Measurements from ENCODE around the gene SH2D2A. TPM values are rescaled to one million over a fixed set of nuclear protein-coding genes. Genes with fewer than 3 reads are reported as not detected.

SH2D2A gene
- total and polyA plus RNA-seq, 9 of the 15 experiments (the other 6 are each of a cell fraction or from before 2014, with no cell fraction given): 0.89 to 33.6 (median 6.9) TPM

DNA sequence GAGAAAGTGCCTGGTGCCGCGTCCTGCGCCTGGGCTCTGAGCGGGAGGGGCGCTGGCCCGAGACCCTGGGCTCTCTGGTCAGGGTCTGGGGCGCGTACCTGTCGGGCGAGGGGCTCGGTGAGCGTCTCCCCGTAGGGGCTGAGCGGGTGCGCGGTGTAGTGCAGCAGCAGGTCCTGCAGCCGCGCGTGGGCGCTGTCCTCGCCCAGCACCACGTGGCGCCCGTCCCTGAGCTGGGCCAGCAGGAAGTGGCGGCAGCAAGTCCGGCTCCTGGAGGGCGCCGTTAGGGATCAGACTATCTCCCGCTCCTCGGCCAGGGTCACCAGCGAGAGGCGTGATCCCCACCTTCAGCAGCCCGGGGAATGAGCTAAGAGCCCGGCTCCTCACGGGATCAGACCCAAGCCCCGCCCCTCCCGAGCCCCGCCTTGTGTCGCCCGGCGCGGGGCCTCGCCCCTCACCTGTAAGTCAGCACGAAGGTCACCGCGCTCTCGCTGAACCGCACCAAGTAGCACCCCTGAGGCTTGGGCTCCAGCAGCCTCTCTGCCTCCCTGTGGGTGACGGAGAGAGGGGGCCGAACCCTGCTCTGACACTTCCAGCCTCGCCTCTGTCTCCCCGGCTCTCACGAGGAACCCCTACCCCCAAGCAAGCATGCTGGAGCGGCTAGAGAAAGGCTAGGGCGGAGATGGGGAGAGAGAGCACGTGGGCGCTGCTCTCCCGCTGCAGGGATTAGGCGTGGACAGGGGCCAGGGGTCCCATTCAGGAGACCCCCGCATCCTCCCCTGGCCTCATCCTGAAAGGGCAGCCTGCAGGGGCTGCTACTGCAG is 2.7 kb downstream of the SH2D2A start (continued):
- TF ChIP-seq ZMIZ1 (IDR thresholded peaks at IDR 0.05; ENCODE audit: low read depth in 2 of 2, low read length in 2 of 2) (no peak), ATF4 (CRISPR knock-in tag; IDR thresholded peaks at IDR 0.05) (0 out of 2 replicates have a peak, but pooled peaks have one; percentile 43), ZNF277 (CRISPR knock-in tag; IDR thresholded peaks at IDR 0.05; ENCODE audit: borderline replicate concordance) (no peak), ZNF354B (CRISPR knock-in tag; IDR thresholded peaks at IDR 0.05) (no peak), SAP30 (IDR thresholded peaks at IDR 0.05; ENCODE audit: borderline replicate concordance, insufficient read depth, low read depth, low read length, poor library complexity, severe bottlenecking) (peak; percentile 83), TEAD1 (CRISPR knock-in tag; IDR thresholded peaks at IDR 0.05) (no peak; a peak in 2 of 4 replicates), ZNF766 (CRISPR knock-in tag; conservative IDR thresholded peaks at IDR 0.05) (peak; percentile 75), LCOR (CRISPR knock-in tag; IDR thresholded peaks at IDR 0.05) (peak; percentile 85), EGR1 (conservative IDR thresholded peaks at IDR 0.05) (peak; percentile 87), E2F3 (CRISPR knock-in tag; IDR thresholded peaks at IDR 0.05) (peak; percentile 84), RBFOX2 (IDR thresholded peaks at IDR 0.05; ENCODE audit: low read depth, low read length) (peak; percentile 89), XRCC4 (IDR thresholded peaks at IDR 0.05; ENCODE audit: extremely low read depth, insufficient read depth, insufficient read length) (no peak), NR2C1 (IDR thresholded peaks at IDR 0.05) (no peak), NR2C1 (tag; IDR thresholded peaks at IDR 0.05) (peak; percentile 64), MAZ (CRISPR knock-in tag; conservative IDR thresholded peaks at IDR 0.05 in 1 of 2, IDR thresholded peaks at IDR 0.05 in 1 of 2) (peak; percentile 63 to 83; a peak in 2 of 4 replicates), SETDB1 (IDR thresholded peaks at IDR 0.05; ENCODE audit: low read length) (no peak), ARID3B (CRISPR knock-in tag; IDR thresholded peaks at IDR 0.05; ENCODE audit: borderline replicate concordance) (no peak), ZNF586 (CRISPR knock-in tag; conservative IDR thresholded peaks at IDR 0.05) (no peak)

Measured in K562 (cell line).